H1 (cell line): ENCODE data around the gene SLC24A5. TPM values are rescaled to one million over a fixed set of nuclear protein-coding genes. Genes with fewer than 3 reads are reported as not detected.
A peak's percentile ranks its signal among the peaks of the same experiment; 100 is the strongest.

Source experiments
- CTCF ChIA-PET: fragments of 300-600 bp; sonication (Branson Sonifier 250); formaldehyde crosslinking; loops from one replicate; lab custom pipeline; 2021; ENCODE audit not compliant: partially characterized antibody; lab: Charles Lee
- POLR2A ChIA-PET: fragments of 300-600 bp; sonication (Branson Sonifier 250); formaldehyde crosslinking; loops from one replicate; lab custom pipeline; 2021; ENCODE audit warnings: inconsistent platforms; ENCODE audit not compliant: partially characterized antibody; lab: Charles Lee
- DNase-seq, 2 experiments: peaks; one replicate each; pipeline versions ENCODE4 v3.0.0 to v3.0.0-alpha.2; 2010 to 2022; ENCODE audit warnings: low spot score in 2 of 2, low read depth in 1 of 2, mixed read lengths in 1 of 2
- FAIRE-seq: peaks from 2 replicates; lab custom pipeline; 2011; peaks lifted over from hg19 to GRCh38; lab: Jason Lieb, UNC
- H2AFZ ChIP-seq: 2 replicates; pipeline ENCODE4 v1.8.1; 2012; ENCODE audit warnings: low read length, inconsistent platforms
- H2AK5ac ChIP-seq: 2 replicates; pipeline ENCODE4 v1.6.1; 2013; ENCODE audit warnings: low read depth, low read length
- H2BK120ac ChIP-seq: replicated peaks from 2 replicates; pipeline ENCODE3; 2013; ENCODE audit warnings: low read depth, low read length, inconsistent platforms
- H2BK12ac ChIP-seq: 2 replicates; pipeline ENCODE4 v1.6.1; 2013; ENCODE audit warnings: low read depth, low read length
- H2BK15ac ChIP-seq: 2 replicates; pipeline ENCODE4 v1.6.1; 2013; ENCODE audit warnings: low read length
- H2BK20ac ChIP-seq: 2 replicates; pipeline ENCODE4 v1.6.1; 2013; ENCODE audit warnings: low read length
- H2BK5ac ChIP-seq: 2 replicates; pipeline ENCODE4 v1.6.1; 2013; ENCODE audit warnings: low read depth, low read length
- H3K14ac ChIP-seq: 2 replicates; pipeline ENCODE4 v1.6.1; 2013; ENCODE audit warnings: inconsistent platforms; ENCODE audit not compliant: insufficient read length
- H3K18ac ChIP-seq: 2 replicates; pipeline ENCODE4 v1.6.1; 2013; ENCODE audit warnings: low read length; ENCODE audit errors: extremely low read depth
- H3K23ac ChIP-seq: 2 replicates; pipeline ENCODE4 v1.6.1; 2013; ENCODE audit warnings: inconsistent platforms; ENCODE audit not compliant: insufficient read length
- H3K23me2 ChIP-seq: 2 replicates; pipeline ENCODE4 v1.6.1; 2013; ENCODE audit warnings: low read depth, low read length
- H3K27ac ChIP-seq: 2 replicates; pipeline ENCODE4 v1.6.1; 2011; ENCODE audit warnings: low read depth, low read length, inconsistent platforms
- H3K27me3 ChIP-seq, 4 experiments: replicated peaks in 1 of 4; 1 replicate in 1 of 4; 2 replicates in 3 of 4; pipeline versions ENCODE4 v1.6.1 to v1.8.1; 2011 to 2013; ENCODE audit warnings: low read length in 3 of 4, mild to moderate bottlenecking in 3 of 4, inconsistent platforms in 2 of 4, mixed read lengths in 2 of 4, moderate library complexity in 1 of 4; ENCODE audit not compliant: control insufficient read depth in 3 of 4, insufficient read depth in 3 of 4; ENCODE audit errors: extremely low read depth in 1 of 4
- H3K36me3 ChIP-seq, 4 experiments: 2 replicates each; pipeline versions ENCODE4 v1.6.1 to v1.8.1; 2011 to 2013; ENCODE audit warnings: mild to moderate bottlenecking in 4 of 4, low read length in 3 of 4, moderate library complexity in 2 of 4, control low read depth in 1 of 4, inconsistent platforms in 1 of 4; ENCODE audit not compliant: insufficient read depth in 4 of 4, control insufficient read depth in 2 of 4
- H3K4ac ChIP-seq: replicated peaks from 2 replicates; pipeline ENCODE3; 2013; ENCODE audit warnings: low read length, low read depth, mixed read lengths, inconsistent platforms; ENCODE audit not compliant: insufficient read length
- H3K4me1 ChIP-seq, 4 experiments: replicated peaks in 1 of 4; 1 replicate in 1 of 4; 2 replicates in 3 of 4; pipeline versions ENCODE4 v1.6.1 to v1.8.1; 2011 to 2013; ENCODE audit warnings: low read length in 3 of 4, inconsistent platforms in 2 of 4, mixed read lengths in 1 of 4; ENCODE audit not compliant: insufficient read depth in 4 of 4, control insufficient read depth in 3 of 4
- H3K4me2 ChIP-seq, 2 experiments: 2 replicates each; pipeline versions ENCODE4 v1.6.1 to v1.8.1; 2011 to 2013; ENCODE audit warnings: low read depth in 2 of 2, low read length in 2 of 2, control low read depth in 1 of 2, inconsistent platforms in 1 of 2, mild to moderate bottlenecking in 1 of 2; ENCODE audit not compliant: insufficient read depth in 1 of 2
- H3K4me3 ChIP-seq, 4 experiments: fragments of 200-600, 300-600 bp in 1 of 4; sonication (generic), shearing (Covaris generic), sonication (Bioruptor Twin) in 1 of 4; 2 replicates each; pipeline versions ENCODE4 v1.5.1 to v1.8.1; 2011 to 2016; ENCODE audit warnings: low read length in 4 of 4, low read depth in 3 of 4, control low read depth in 2 of 4, inconsistent platforms in 2 of 4, mild to moderate bottlenecking in 2 of 4, mixed read lengths in 1 of 4, moderate library complexity in 1 of 4; ENCODE audit not compliant: insufficient read depth in 2 of 4; ENCODE audit errors: extremely low read depth in 1 of 4
- H3K56ac ChIP-seq: replicated peaks from 2 replicates; pipeline ENCODE3; 2013; ENCODE audit warnings: low read depth, mild to moderate bottlenecking, mixed read lengths, low read length, inconsistent platforms; ENCODE audit not compliant: insufficient read length
- H3K79me1 ChIP-seq: 2 replicates; pipeline ENCODE4 v1.6.1; 2013; ENCODE audit warnings: low read depth, low read length, control low read depth
- H3K79me2 ChIP-seq, 2 experiments: 2 replicates each; pipeline versions ENCODE4 v1.6.1 to v1.8.1; 2012 to 2013; ENCODE audit warnings: low read length in 2 of 2, mild to moderate bottlenecking in 2 of 2, inconsistent platforms in 1 of 2; ENCODE audit not compliant: insufficient read depth in 2 of 2, control insufficient read depth in 1 of 2
- H3K9ac ChIP-seq, 4 experiments: replicated peaks in 1 of 4; 1 replicate in 1 of 4; 2 replicates in 3 of 4; pipeline versions ENCODE4 v1.6.1 to v1.8.1; 2011 to 2013; ENCODE audit warnings: low read depth in 3 of 4, low read length in 3 of 4, control low read depth in 2 of 4, mild to moderate bottlenecking in 2 of 4, moderate library complexity in 2 of 4, inconsistent platforms in 1 of 4; ENCODE audit errors: extremely low read depth in 1 of 4
- H3K9me3 ChIP-seq, 2 experiments: 2 replicates each; pipeline versions ENCODE4 v1.6.1 to v1.8.1; 2012 to 2013; ENCODE audit warnings: mild to moderate bottlenecking in 2 of 2, moderate library complexity in 2 of 2, control low read depth in 1 of 2, inconsistent platforms in 1 of 2, low read depth in 1 of 2, low read length in 1 of 2, mixed read lengths in 1 of 2; ENCODE audit not compliant: insufficient read depth in 2 of 2
- H4K20me1 ChIP-seq, 2 experiments: replicated peaks in 1 of 2; 2 replicates each; pipeline versions ENCODE3 to v1.8.1; 2011 to 2013; ENCODE audit warnings: inconsistent platforms in 2 of 2, low read length in 2 of 2, mild to moderate bottlenecking in 1 of 2; ENCODE audit not compliant: insufficient read depth in 2 of 2, control insufficient read depth in 1 of 2
- H4K5ac ChIP-seq: 2 replicates; pipeline ENCODE4 v1.6.1; 2013; ENCODE audit warnings: low read length, low read depth, mixed read lengths, inconsistent platforms; ENCODE audit not compliant: insufficient read length
- H4K8ac ChIP-seq: 2 replicates; pipeline ENCODE4 v1.8.0; 2013; ENCODE audit warnings: mild to moderate bottlenecking, moderate library complexity, low read length, inconsistent platforms; ENCODE audit not compliant: insufficient read depth; ENCODE audit errors: extremely low read depth
- H4K91ac ChIP-seq: replicated peaks from 2 replicates; pipeline ENCODE3; 2013; ENCODE audit warnings: low read length, mixed read lengths, inconsistent platforms; ENCODE audit not compliant: insufficient read length
- BACH1 ChIP-seq: IDR thresholded peaks from 2 replicates; pipeline ENCODE4 v1.6.1; 2012; ENCODE audit warnings: low read length, improper control_type of control experiment
- BCL11A ChIP-seq, 2 experiments: IDR thresholded peaks; one replicate each; pipeline ENCODE4 v1.6.1; 2011; ENCODE audit warnings: low read depth in 2 of 2, low read length in 2 of 2, mild to moderate bottlenecking in 2 of 2
- CBX5 ChIP-seq: fragments of 300-800, 300-1000 bp; sonication (generic); IDR thresholded peaks from 2 replicates; pipeline ENCODE4 v1.7.1; 2016; ENCODE audit warnings: antibody characterized with exemption, low read length, low read depth
- CEBPB ChIP-seq: IDR thresholded peaks from 2 replicates; pipeline ENCODE4 v1.6.1; 2012; ENCODE audit warnings: low read depth, low read length
- EZH2 ChIP-seq: fragments of 200-600 bp; sonication (generic); IDR thresholded peaks from 2 replicates; pipeline ENCODE4 v1.7.1; 2012; ENCODE audit warnings: low read depth, mild to moderate bottlenecking, moderate library complexity, low read length, inconsistent platforms; ENCODE audit not compliant: severe bottlenecking
- GTF2F1 ChIP-seq: IDR thresholded peaks from 2 replicates; pipeline ENCODE4 v1.6.1; 2012; ENCODE audit warnings: low read depth, low read length, improper control_type of control experiment, borderline replicate concordance
- TAF1 ChIP-seq: IDR thresholded peaks from 2 replicates; pipeline ENCODE4 v1.6.1; 2011; ENCODE audit warnings: mild to moderate bottlenecking, low read depth, low read length
- TEAD4 ChIP-seq: IDR thresholded peaks from 2 replicates; pipeline ENCODE4 v1.6.1; 2012; ENCODE audit warnings: low read depth, low read length, inconsistent platforms, mixed read lengths
- WGBS, 2 experiments: shearing (Covaris generic) in 1 of 2; methylation state at CpG; one replicate each; pipeline versions ENCODE4 v1.1.6 to v1.1.7; 2013 to 2015; ENCODE audit warnings: low lambda C conversion rate in 2 of 2, mixed read lengths in 2 of 2, inconsistent platforms in 1 of 2, low coverage in 1 of 2, missing lambda C conversion rate in 1 of 2; ENCODE audit not compliant: insufficient replicate concordance in 2 of 2, insufficient coverage in 1 of 2, insufficient read length in 1 of 2; ENCODE audit errors: extremely low coverage in 1 of 2, missing lambda C conversion rate in 1 of 2; 5-methylcytosine and 5-hydroxymethylcytosine counted together
- polyA plus RNA-seq, 7 experiments: library from polyadenylated mRNA; depleted of rRNA in 3 of 7; stranded (reverse) in 5 of 7; unstranded in 2 of 7; fragments of >200 nt in 5 of 7; fragments of 200-250 nt in 2 of 7; gene quantifications; 1 replicate in 5 of 7; 2 replicates in 1 of 7; 4 replicates in 1 of 7; pipeline versions ENCODE4 v1.2.1 to v1.2.3, GENCODE V29; 2011 to 2013; ENCODE audit warnings: missing spikeins in 2 of 7, mixed read lengths in 2 of 7
- total RNA-seq: library from RNA; stranded (reverse); fragmentation: NEBNext Ultra II Directional; extraction: Animal tissue kit (Norgen Biotek cat#: 25700); gene quantifications from 2 replicates; pipeline ENCODE4 v1.2.1, GENCODE V29; 2021
- TF ChIP-seq, protein P1 (sequence below): IDR thresholded peaks from 2 replicates; pipeline ENCODE4 v1.6.1; 2012; ENCODE audit warnings: inconsistent platforms

SLC24A5 gene
- total and polyA plus RNA-seq, 2 of the 8 experiments (the other 6 are each of a cell fraction or from before 2014, with no cell fraction given) = not detected

DNA sequence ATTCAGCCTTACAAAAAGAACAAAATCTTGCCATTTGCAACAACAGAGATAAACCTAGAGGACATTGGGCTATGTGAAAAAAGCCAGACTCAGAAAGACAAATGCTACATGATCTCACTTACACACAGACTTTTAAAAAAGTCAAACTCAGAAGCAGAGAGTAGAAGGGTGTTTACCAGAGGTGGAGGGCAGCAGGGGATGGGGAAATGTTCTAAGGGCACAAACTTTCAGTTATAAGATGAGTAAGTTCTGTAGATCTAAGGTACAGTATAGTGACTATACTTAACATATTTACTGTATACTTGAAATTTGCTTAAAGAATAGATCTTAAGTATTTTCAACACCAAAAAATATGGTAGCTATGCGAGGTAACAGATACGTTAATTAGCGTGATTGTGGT is 54.3 kb downstream of the SLC24A5 start:
- no peaks in the 10 kb centered on the region for H3K23me2 ChIP-seq
- H3K23ac ChIP-seq = no peak overlapping the region
- H3K27ac ChIP-seq = no peak overlapping the region
- H4K20me1 ChIP-seq = no peaks in the 10 kb centered on the region
- H3K9ac ChIP-seq = no peak overlapping the region
- no peaks in the 10 kb centered on the region for H3K9me3 ChIP-seq
- H2AK5ac ChIP-seq = no peak overlapping the region
- H3K79me2 ChIP-seq = peaks cover 9 to 75% of the 10 kb centered on the region in 2 experiments; a peak in 3 of 4 replicates
- 92% methylated on average over 3 of the region's 3 CpGs; no CpG with 5 or more reads in 1 of the 2 experiments for WGBS, 2 experiments
- H3K4me3 ChIP-seq = no peak overlapping the region
- no peak overlapping the region for H2BK15ac ChIP-seq
- POLR2A ChIA-PET = interaction anchor here (1.0 kb wide), 1 partner anchor 162 kb away, joined by 3 read pairs; no protein-coding TSS in a partner anchor
- TF ChIP-seq TAF1 = no peak
- TF ChIP-seq CBX5 = no peak
- no peak for TF ChIP-seq BACH1
- no peak for TF ChIP-seq EZH2
- TF ChIP-seq TEAD4 = no peak
- no peak for TF ChIP-seq CEBPB
- TF ChIP-seq, protein P1, sequence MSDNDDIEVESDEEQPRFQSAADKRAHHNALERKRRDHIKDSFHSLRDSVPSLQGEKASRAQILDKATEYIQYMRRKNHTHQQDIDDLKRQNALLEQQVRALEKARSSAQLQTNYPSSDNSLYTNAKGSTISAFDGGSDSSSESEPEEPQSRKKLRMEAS = no peak
- no peak for TF ChIP-seq GTF2F1
- TF ChIP-seq BCL11A (IDR thresholded peaks at IDR 0.05; ENCODE audit: low read depth in 2 of 2, low read length in 2 of 2) = no peak
- H2BK5ac ChIP-seq = no peak overlapping the region
- peaks cover 0 to 13% (median 1%) of the 10 kb centered on the region in 4 experiments; a peak in 2 of 7 replicates for H3K4me1 ChIP-seq
- no peak overlapping the region for H2BK120ac ChIP-seq
- H4K8ac ChIP-seq = no peak overlapping the region
- no peaks in the 10 kb centered on the region for H3K36me3 ChIP-seq
- H4K91ac ChIP-seq = no peak overlapping the region
- no peak overlapping the region for H3K14ac ChIP-seq
- H2BK20ac ChIP-seq = no peak overlapping the region
- CTCF ChIA-PET = interaction anchor here (0.7 kb wide), 1 partner anchor 13 kb away, joined by 3 read pairs; no protein-coding TSS in a partner anchor
- H3K4me2 ChIP-seq = 0 out of 4 replicates have a peak overlapping the region, but pooled peaks of 1 of the 2 experiments have one; percentile 20
- no peak overlapping the region for H2BK12ac ChIP-seq
- FAIRE-seq (no peak), DNase-seq (no peak)
- H2AFZ ChIP-seq = no peak overlapping the region
- no peak overlapping the region for H4K5ac ChIP-seq
- no peak overlapping the region for H3K18ac ChIP-seq
- H3K4ac ChIP-seq = no peak overlapping the region
- H3K79me1 ChIP-seq = peaks cover 2% of the 10 kb centered on the region; the same call in 1 of the 2 replicates
- no peak overlapping the region for H3K56ac ChIP-seq
- H3K27me3 ChIP-seq = no peaks in the 10 kb centered on the region
